AG04450 (cell line): ENCODE results near the gene EIF4E1B. TPM values are rescaled to one million over a fixed set of nuclear protein-coding genes. Genes with fewer than 3 reads are reported as not detected.
"Not testable (repeated sequence)": the region's sequence is repeated elsewhere in the genome, so short reads cannot be mapped to it uniquely, and the experiment has no call there.

Source experiments
- CTCF ChIA-PET: fragments of 300-600, 350-600 bp; formaldehyde crosslinking; extraction: SDS; loops from one replicate; lab custom pipeline; 2022; ENCODE audit warnings: antibody characterized with exemption, inconsistent platforms; lab: Charles Lee
- POLR2A ChIA-PET: fragments of 350-600 bp; formaldehyde crosslinking; extraction: SDS; loops from one replicate; lab custom pipeline; 2021; ENCODE audit warnings: antibody characterized with exemption, inconsistent platforms; lab: Yijun Ruan, JAX
- DNase-seq: peaks from one replicate; pipeline ENCODE4 v3.0.0-alpha.2; 2011; ENCODE audit warnings: low read depth, low spot score
- H3K27ac ChIP-seq: one replicate; pipeline ENCODE4 v1.5.1; 2012; ENCODE audit warnings: low read depth, low read length, control low read depth
- H3K27me3 ChIP-seq: one replicate; pipeline ENCODE4 v1.6.0; 2012; ENCODE audit warnings: low read length; ENCODE audit not compliant: control insufficient read depth, insufficient read depth
- H3K4me3 ChIP-seq: 2 replicates; pipeline ENCODE4 v1.5.1; 2011; ENCODE audit warnings: mild to moderate bottlenecking, low read depth, low read length, control low read depth
- H3K9me3 ChIP-seq: 2 replicates; pipeline ENCODE4 v1.5.1; 2012; ENCODE audit warnings: low read length; ENCODE audit not compliant: control insufficient read depth, insufficient read depth
- CTCF ChIP-seq: IDR thresholded peaks from 2 replicates; pipeline ENCODE4 v1.5.1; 2011; ENCODE audit warnings: low read depth, low read length, control low read depth, inconsistent platforms
- polyA plus RNA-seq: library from polyadenylated mRNA; depleted of rRNA; stranded (reverse); fragments of >200 nt; gene quantifications from 2 replicates; pipeline ENCODE4 v1.2.3, GENCODE V29; 2011

EIF4E1B gene
- polyA plus RNA-seq, 1 experiment: not detected

- Histone ChIP-seq H3K27ac (no peak overlapping the region), H3K27me3 (no peaks in the 10 kb centered on the region), H3K4me3 (no peak overlapping the region), H3K9me3 (no peaks in the 10 kb centered on the region; the same call in 1 of the 2 replicates)
- ChIA-PET POLR2A (no interaction called here), CTCF (interaction anchor here (1.2 kb wide), 1 partner anchor 24 kb away, joined by 3 read pairs; no protein-coding TSS in a partner anchor)
- no peak for TF ChIP-seq CTCF
- no peak for DNase-seq
Measured at GRCh38 chr5:176597417-176598389, 32.8 kb upstream of the EIF4E1B start.

- H3K27me3 ChIP-seq, POLR2A ChIA-PET, H3K9me3 ChIP-seq, H3K4me3 ChIP-seq, H3K27ac ChIP-seq, CTCF ChIA-PET, DNase-seq: not testable (repeated sequence)
Measured at GRCh38 chr5:176599749-176600430, 30.6 kb upstream of the EIF4E1B start.

GRCh38 chr5:176601901-176602482, 28.5 kb upstream of the EIF4E1B start:
- H3K27ac ChIP-seq: no peak overlapping the region
- CTCF ChIA-PET: interaction anchor here (1.7 kb wide), 1 partner anchor 28 kb away, joined by 5 read pairs; no protein-coding TSS in a partner anchor
- no peak for DNase-seq
- H3K27me3 ChIP-seq: no peaks in the 10 kb centered on the region
- TF ChIP-seq CTCF: no peak
- H3K9me3 ChIP-seq: no peaks in the 10 kb centered on the region; the same call in 1 of the 2 replicates
- POLR2A ChIA-PET: no interaction called here
- no peak overlapping the region for H3K4me3 ChIP-seq

- CTCF ChIA-PET: interaction anchor here (1.7 kb wide), 1 partner anchor 29 kb away, joined by 5 read pairs; no protein-coding TSS in a partner anchor
- TF ChIP-seq CTCF: no peak
Measured at GRCh38 chr5:176603091-176603490, 27.4 kb upstream of the EIF4E1B start.

GRCh38 chr5:176606032-176606431, 24.4 kb upstream of the EIF4E1B start:
- no peaks in the 10 kb centered on the region for H3K27me3 ChIP-seq
- no peak for DNase-seq
- POLR2A ChIA-PET: no interaction called here
- CTCF ChIA-PET: interaction anchor here (1.4 to 1.6 kb wide), 3 partner anchors 31 to 55 kb away, joined by 4 to 5 read pairs (median 4); no protein-coding TSS in a partner anchor
- H3K27ac ChIP-seq: peak overlapping the region; percentile 11
- no peak for TF ChIP-seq CTCF
- H3K4me3 ChIP-seq: no peak overlapping the region
- H3K9me3 ChIP-seq: no peaks in the 10 kb centered on the region

More at GRCh38 chr5:176603091-176603490, 27.4 kb upstream of the EIF4E1B start:
- DNase-seq: no peak
- no peak overlapping the region for H3K27ac ChIP-seq
- POLR2A ChIA-PET: no interaction called here
- H3K9me3 ChIP-seq: no peaks in the 10 kb centered on the region; the same call in 1 of the 2 replicates
- no peaks in the 10 kb centered on the region for H3K27me3 ChIP-seq
- H3K4me3 ChIP-seq: no peak overlapping the region
